T1000 (cell line): ENCODE results near the gene STIMATE.

Experiments used
- DNase-seq: peaks from one replicate; lab custom pipeline; 2025; ENCODE audit warnings: mixed read lengths; lab: John Stamatoyannopoulos, UW

Gene STIMATE

DNA sequence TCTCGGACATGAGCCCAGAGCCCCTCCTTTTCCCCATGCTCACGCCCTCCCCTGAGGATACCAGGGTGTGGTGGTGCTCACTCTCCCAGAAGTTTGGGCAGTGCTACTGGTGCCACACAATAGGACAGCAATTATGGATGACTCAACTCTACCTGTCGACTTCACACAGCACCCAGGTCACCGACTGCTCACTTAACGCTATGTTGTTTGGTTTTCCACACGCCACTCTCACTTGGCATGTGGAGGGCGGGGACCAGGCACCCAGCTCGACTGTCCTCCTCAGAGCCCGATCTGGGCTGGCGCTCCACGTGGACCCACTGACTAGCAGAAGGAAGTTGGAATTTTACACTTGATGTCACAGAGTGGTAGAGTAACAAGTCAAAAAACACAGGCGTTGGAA lies 30.9 kb downstream of the STIMATE start:
- DNase-seq = no peak

- DNase-seq = no peak
Observed at GRCh38 chr3:52865994-52866393, 31.4 kb downstream of the STIMATE start.

DNA sequence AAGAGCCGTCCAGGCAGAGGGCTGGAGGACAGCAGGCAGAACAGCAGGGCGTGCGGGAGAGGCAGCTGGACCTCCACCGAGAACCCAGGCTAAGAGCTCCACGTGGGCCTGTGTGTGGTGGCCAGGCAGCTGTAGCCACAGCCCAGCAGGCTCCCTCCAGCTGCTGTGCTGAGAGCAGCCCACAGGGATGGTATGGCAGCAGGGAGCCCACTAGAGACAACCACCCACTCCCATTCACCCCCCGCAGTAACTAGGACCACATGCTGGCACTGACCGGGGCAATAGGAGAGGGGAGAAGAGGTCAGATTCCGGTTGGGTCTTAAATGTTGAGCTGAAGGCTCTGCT lies 37.0 kb downstream of the STIMATE start:
- DNase-seq = no peak

- no peak for DNase-seq
Observed at GRCh38 chr3:52859686-52860423, 37.5 kb downstream of the STIMATE start.

- DNase-seq = no peak
Observed at GRCh38 chr3:52857864-52858263, 39.5 kb downstream of the STIMATE start.

DNA sequence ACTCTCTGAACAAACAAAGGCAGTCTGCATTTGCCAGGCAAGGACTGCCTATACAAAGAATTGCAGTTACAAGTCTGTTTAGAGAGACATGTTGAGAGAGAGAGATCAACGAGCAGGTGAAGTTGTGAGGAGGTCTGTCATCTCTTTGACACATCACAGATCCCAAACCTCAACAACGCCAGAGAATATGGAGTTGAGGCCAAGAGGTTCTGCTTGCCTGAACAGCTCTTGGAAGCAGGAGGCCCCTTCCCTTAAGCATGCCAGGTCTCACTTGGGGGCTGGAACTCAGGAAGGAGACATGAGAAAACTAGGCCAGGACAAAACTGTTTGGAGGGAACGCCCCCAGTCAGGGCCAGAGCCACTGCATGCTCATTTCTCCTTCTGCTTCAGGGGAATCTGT lies 40.2 kb downstream of the STIMATE start:
- no peak for DNase-seq

- no peak for DNase-seq
Observed at GRCh38 chr3:52856666-52857065, 40.7 kb downstream of the STIMATE start.

- no peak for DNase-seq
Observed at GRCh38 chr3:52854013-52854412, 43.3 kb downstream of the STIMATE start.

DNA sequence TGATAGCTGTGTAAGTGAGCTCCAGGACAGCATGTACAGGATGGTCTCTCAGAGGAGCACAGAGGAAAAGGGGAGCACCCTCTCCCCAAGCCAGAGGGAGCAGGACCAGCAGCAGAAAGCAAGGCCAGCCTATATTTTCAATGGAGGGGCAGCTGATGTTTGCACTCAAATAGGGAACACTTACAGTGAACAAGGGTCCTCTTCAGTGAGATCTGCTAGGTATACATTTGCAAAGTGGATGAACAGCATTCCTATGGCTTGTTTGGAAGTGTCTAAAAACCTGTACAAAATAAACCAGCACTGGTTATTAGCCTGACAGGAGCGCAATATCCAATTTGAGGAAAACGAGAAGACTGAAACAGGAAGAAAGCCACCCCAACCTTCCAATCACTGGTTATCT lies 44.9 kb downstream of the STIMATE start:
- DNase-seq = no peak

DNA sequence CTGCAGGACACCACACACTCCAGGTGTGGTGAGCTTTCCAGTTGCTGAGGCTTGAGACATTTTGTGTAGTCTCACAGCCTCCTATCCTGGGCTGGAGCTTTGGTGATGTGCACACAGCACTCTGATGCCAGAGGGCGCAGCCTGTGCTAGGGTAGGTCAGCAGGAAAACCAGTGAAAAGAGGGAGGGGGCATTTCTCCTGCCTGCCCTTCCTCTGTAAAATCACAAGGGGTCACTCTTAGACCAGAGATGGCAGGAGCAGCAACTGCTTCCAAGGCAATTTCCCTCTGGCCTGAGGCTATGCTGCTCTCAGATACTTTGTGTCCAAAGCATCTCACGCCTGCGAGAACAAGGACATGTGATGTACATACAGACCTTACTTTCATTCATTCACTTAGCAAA lies 46.0 kb downstream of the STIMATE start:
- DNase-seq = no peak

DNA sequence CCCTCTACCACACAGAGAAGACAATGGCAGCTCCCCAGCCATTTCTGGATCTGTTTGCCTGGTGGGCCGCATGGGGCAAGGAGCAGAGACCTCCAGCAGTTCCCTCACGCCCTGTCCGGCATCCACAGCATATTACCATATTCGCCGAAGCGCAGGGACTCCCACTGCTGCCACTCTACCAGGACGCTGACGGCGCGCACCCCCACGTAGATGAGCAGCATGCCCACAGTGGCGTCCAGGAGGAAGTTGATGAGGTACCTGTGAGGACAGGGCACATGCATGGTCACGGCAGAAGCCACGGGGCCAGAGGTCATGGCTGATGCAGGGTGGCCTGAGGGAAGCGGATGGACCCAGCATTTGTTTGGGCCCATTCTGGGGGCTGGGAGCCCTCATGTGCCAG lies 47.7 kb downstream of the STIMATE start:
- DNase-seq = no peak

DNA sequence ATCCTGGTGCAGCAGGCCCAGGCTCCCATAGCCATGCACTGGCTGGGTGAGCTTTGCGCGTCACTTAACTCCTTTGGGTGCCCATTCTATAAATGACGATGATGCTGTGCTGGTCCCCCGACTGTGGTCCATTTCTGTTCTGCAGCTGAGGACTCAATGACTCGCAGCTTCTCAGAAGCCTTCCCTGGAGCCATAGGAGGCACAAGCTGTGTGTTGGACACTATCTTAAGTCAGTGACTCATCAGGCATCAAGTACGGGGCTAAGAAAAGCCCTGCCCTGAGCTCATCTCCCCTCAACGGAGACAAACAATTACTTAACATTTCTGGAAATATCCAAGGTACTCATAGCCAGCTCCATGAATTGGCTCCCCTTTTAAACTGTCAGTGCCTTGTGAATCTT lies 48.7 kb downstream of the STIMATE start:
- DNase-seq = no peak

- no peak for DNase-seq
Observed at GRCh38 chr3:52847726-52848125, 49.6 kb downstream of the STIMATE start.

DNA sequence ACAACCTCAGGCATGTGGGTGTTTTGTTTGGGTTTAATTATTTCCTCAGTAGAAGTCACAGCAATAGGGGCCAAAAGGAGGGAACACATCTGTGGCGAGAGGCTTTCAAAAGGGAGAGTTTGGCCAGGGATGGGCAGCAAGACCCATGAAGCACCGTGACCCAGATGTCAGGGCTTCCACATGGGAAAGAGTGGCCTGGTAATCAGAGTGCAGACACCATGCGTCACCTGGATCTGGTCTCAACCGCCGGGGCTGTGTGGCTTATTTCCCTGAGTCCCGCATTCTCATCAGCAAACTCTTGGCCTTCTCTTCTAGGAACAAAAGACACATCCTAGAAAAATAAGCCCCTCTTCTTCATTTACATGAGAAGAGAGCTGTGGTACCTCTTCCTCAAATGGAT lies 50.1 kb downstream of the STIMATE start:
- no peak for DNase-seq

GRCh38 chr3:52846432-52846965 lies 50.8 kb downstream of the STIMATE start:
- DNase-seq = no peak

DNA sequence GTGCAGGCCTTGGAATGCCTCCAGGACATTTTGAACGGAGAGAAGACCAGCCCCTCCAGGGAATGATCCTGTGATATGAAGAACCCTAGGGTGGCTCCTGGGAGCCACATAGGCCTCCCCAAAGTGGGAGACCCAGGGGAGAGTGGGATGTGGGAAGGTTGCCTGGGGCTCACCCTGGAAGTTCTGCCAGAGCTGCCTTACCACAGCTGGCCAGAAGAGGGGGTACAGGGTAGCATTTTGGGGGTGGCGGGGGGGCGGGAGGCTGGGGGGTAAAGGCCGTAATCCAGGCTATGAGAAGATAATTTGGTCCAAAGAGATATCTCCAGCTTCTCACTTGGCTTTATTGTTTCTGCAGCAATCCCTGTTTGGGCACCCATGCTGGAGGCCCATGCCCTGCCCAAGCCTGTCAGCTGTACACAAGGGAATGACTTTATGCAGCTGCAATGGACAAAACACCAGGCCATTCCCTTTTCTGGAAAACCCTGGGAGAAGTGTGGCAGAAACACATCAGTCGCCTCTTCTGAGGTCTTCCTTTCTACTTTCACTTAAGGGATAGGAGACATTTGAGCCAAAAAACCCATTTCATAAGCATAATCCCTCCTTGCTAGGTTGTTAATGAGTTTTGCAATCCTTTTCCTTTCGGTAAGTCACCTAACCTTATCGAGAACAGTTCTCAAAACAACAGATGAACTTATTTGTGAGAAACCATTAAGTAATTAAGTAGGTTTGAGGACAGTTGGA lies 51.5 kb downstream of the STIMATE start:
- no peak for DNase-seq

DNA sequence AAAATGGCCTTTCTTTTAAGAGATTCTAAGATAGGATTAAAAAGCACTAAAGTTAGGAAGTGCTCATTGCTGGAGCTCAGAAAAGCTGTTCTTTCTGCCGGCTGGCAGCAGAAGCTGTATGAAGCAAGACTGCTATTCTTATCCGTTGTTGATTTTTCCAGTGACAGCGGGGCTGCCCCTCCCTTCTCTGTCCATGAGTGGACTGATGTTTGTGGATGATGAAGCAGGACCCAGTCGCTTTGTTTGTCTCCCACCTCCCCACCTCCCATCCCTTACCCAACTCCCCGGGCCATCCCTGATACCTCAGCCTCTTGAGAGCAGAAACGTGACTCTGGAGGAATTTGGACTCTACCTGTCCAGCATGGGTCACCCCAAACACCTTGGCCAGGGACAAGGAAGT lies 52.2 kb downstream of the STIMATE start:
- no peak for DNase-seq

- DNase-seq = no peak
Observed at GRCh38 chr3:52844290-52844975, 52.9 kb downstream of the STIMATE start.

GRCh38 chr3:52843881-52844280 lies 53.5 kb downstream of the STIMATE start:
- DNase-seq = no peak

DNA sequence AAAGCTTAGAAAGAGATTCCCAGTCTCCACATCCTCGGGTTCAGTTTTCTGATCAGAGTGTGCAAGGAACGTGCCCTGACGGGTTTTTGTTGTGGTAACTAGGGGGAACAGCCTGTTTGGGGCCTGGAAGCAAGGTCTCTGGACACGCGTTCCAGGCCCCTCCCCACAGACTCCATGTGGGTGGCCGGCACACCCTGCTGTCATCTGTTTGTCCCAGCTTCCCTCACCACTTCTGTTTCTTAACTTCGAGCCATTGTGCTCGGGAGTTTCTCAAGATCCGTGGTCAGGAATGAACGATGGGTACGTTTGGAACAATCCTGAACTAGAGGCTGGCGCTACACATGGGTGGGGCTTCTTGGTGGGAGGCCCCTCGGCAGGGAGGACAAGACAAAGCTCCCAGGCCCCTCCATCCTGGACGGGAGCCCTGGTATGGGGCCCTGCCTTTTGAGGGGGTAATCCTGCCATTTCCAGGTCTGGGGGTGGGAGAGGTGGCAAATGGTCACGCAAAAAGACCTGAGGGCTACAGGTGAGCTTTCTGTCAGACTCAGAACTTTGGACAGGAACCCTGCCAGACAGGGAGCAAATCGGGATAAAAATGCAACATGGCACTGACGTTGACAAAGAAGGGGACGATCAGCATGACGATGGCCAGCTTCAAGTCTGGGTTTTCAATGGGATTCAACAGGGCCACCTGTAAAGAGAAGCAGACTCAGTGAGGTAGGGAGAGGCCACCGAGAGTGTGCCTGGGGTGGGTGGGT lies 54.1 kb downstream of the STIMATE start:
- no peak for DNase-seq

GRCh38 chr3:52842424-52842823 lies 54.9 kb downstream of the STIMATE start:
- no peak for DNase-seq

- DNase-seq = no peak
Observed at GRCh38 chr3:52841981-52842340, 55.4 kb downstream of the STIMATE start.
